ENCODE results near the gene SLC38A1. TPM values are rescaled to one million over a fixed set of nuclear protein-coding genes. Genes with fewer than 3 reads are reported as not detected.
A peak's percentile ranks its signal among the peaks of the same experiment; 100 is the strongest.
"Not testable (repeated sequence)": the region's sequence is repeated elsewhere in the genome, so short reads cannot be mapped to it uniquely, and the experiment has no call there.

SLC38A1 gene
- total and polyA plus RNA-seq, 8 donors, result 23.6 to 67.5 (median 29.2) TPM

GRCh38 chr12:46300910-46301309, 32.1 kb upstream of the SLC38A1 start:
- H3K36me3 ChIP-seq, result no peaks in the 10 kb centered on the region
- intact Hi-C loops (cut with DNase I), result no loop called here
- peaks cover 0 to 2% of the 10 kb centered on the region in 2 donors for H3K9me3 ChIP-seq
- DNase-seq (peak in 1 of 4 donors; percentile 27), ATAC-seq (peak; percentile 13)
- H3K27me3 ChIP-seq, result no peaks in the 10 kb centered on the region
- no peak overlapping the region for H3K27ac ChIP-seq
- H3K4me1 ChIP-seq, result no peaks in the 10 kb centered on the region
- no peak for TF ChIP-seq CTCF (IDR thresholded peaks at IDR 0.05)
- no peak overlapping the region for H3K4me3 ChIP-seq

GRCh38 chr12:46299851-46300250, 31.0 kb upstream of the SLC38A1 start:
- no peak for TF ChIP-seq CTCF (IDR thresholded peaks at IDR 0.05)
- Histone ChIP-seq H3K27me3 (no peaks in the 10 kb centered on the region), H3K4me1 (no peaks in the 10 kb centered on the region), H3K36me3 (no peaks in the 10 kb centered on the region), H3K9me3 (no peaks in the 10 kb centered on the region), H3K27ac (no peak overlapping the region), H3K4me3 (no peak overlapping the region)
- no peak for DNase-seq
- ATAC-seq, result no peak
- intact Hi-C loops (cut with DNase I), result no loop called here

- H3K27me3 ChIP-seq, result no peaks in the 10 kb centered on the region
- no peaks in the 10 kb centered on the region for H3K36me3 ChIP-seq
- intact Hi-C loops (cut with DNase I), result no loop called here
- TF ChIP-seq CTCF (IDR thresholded peaks at IDR 0.05), result no peak
- H3K4me1 ChIP-seq, result no peaks in the 10 kb centered on the region
- no peaks in the 10 kb centered on the region for H3K9me3 ChIP-seq
- no peak overlapping the region for H3K27ac ChIP-seq
- DNase-seq (no peak), ATAC-seq (no peak)
- H3K4me3 ChIP-seq, result no peak overlapping the region
These were observed 29.4 kb upstream of the SLC38A1 start for GRCh38 chr12:46298261-46298660.

- Histone ChIP-seq H3K36me3 (no peaks in the 10 kb centered on the region), H3K27me3 (no peaks in the 10 kb centered on the region), H3K4me3 (no peak overlapping the region), H3K4me1 (no peaks in the 10 kb centered on the region), H3K27ac (no peak overlapping the region), H3K9me3 (no peaks in the 10 kb centered on the region)
- TF ChIP-seq CTCF (IDR thresholded peaks at IDR 0.05), result no peak
- intact Hi-C loops (cut with DNase I), result no loop called here
- ATAC-seq (no peak), DNase-seq (no peak)
These were observed 28.0 kb upstream of the SLC38A1 start for GRCh38 chr12:46296822-46297221.

- H3K4me1 ChIP-seq, result no peaks in the 10 kb centered on the region
- H3K4me3 ChIP-seq, result no peak overlapping the region
- no peak for ATAC-seq
- H3K9me3 ChIP-seq, result peaks cover 0 to 4% of the 10 kb centered on the region in 2 donors
- no peak overlapping the region for H3K27ac ChIP-seq
- no peak for TF ChIP-seq CTCF (IDR thresholded peaks at IDR 0.05)
- H3K36me3 ChIP-seq, result no peaks in the 10 kb centered on the region
- no peaks in the 10 kb centered on the region for H3K27me3 ChIP-seq
- intact Hi-C loops (cut with DNase I), result no loop called here
- no peak for DNase-seq
These were observed 24.0 kb upstream of the SLC38A1 start for GRCh38 chr12:46292754-46293402.

- H3K27ac ChIP-seq; ATAC-seq; DNase-seq; H3K27me3 ChIP-seq; H3K36me3 ChIP-seq; H3K4me1 ChIP-seq; intact Hi-C loops (cut with DNase I); H3K4me3 ChIP-seq: not testable (repeated sequence)
- peaks cover 0 to 11% of the 10 kb centered on the region in 2 donors for H3K9me3 ChIP-seq
These were observed 23.1 kb upstream of the SLC38A1 start for GRCh38 chr12:46291953-46292352.

GRCh38 chr12:46285177-46285576, 16.3 kb upstream of the SLC38A1 start:
- DNase-seq; intact Hi-C loops (cut with DNase I); ATAC-seq; H3K4me3 ChIP-seq; H3K27ac ChIP-seq; H3K4me1 ChIP-seq; H3K36me3 ChIP-seq; H3K27me3 ChIP-seq: not testable (repeated sequence)
- H3K9me3 ChIP-seq, result peaks cover 0 to 58% of the 10 kb centered on the region in 2 donors
